Mucosa of gallbladder (tissue), 1 donor: Measurements from ENCODE around the gene LDAH. TPM values are rescaled to one million over a fixed set of nuclear protein-coding genes. Genes with fewer than 3 reads are reported as not detected.
"Not testable (repeated sequence)": the region's sequence is repeated elsewhere in the genome, so short reads cannot be mapped to it uniquely, and the experiment has no call there.

ENCODE experiments used
- DNase-seq: peaks from one replicate; pipeline ENCODE4 v3.0.0-alpha.2; 2020; ENCODE audit warnings: low spot score
- total RNA-seq: library from RNA; stranded (reverse); gene quantifications from one replicate; pipeline ENCODE4 v1.2.1, GENCODE V29; 2021
- donor health status: DM: no; HTN: no; CAD: no.

The LDAH gene
- total RNA-seq, 1 donor from 2014 or later, result 19.3 TPM

- DNase-seq, result no peak
Measured at GRCh38 chr2:20723543-20723942, 99.4 kb downstream of the LDAH start.

DNA sequence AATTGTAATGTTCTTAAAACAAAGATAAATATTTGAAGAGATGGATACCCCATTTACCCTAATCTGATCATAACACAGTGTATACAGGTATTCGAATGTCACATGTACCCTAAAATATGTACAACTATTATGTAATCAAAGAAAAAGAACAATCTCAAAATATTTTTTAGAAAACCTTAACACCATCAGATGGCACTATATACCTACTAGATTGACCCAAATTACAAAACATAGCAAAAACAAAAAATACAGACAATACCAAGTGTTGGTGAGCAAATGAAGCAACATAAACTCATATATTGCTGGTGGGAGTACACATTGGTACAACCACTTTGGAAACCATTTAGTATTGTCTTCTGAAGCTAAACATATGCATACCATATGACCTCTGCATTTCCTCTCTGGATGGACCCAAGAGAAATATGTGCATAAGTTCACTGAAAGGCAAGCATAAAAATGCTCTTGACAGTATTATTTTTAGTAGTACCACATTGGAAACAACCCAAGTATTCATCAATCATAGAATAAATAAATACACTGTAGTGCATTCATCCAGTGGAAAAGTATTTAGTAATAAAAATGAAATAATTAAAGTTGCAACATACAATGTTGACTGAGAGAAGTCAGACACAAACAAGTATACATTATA, 100.2 kb downstream of the LDAH start:
- no peak for DNase-seq

DNA sequence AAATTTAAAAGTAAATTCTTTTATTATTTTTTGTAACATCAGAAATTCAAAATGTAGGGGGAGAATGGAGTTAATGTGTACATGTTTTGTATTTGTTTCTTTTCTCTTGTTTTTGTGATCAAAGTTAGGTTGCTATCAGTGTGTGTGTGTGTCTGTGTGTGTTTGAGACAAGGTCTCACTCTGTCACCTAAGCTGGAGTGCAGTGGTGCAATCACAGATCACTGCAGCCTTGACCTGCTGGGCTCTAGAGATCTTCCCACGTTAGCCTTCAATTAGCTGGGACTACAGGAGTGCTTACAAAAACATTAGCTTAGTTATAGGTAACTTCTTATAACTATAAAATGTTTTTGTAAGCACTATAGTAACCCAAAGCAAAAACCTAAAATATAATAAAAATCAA, 105.3 kb downstream of the LDAH start:
- DNase-seq, result no peak

GRCh38 chr2:20716164-20716563, 106.7 kb downstream of the LDAH start:
- not testable (repeated sequence) for DNase-seq

GRCh38 chr2:20714412-20714811, 108.5 kb downstream of the LDAH start:
- DNase-seq, result not testable (repeated sequence)

GRCh38 chr2:20713585-20713984, 109.3 kb downstream of the LDAH start:
- DNase-seq, result not testable (repeated sequence)

DNA sequence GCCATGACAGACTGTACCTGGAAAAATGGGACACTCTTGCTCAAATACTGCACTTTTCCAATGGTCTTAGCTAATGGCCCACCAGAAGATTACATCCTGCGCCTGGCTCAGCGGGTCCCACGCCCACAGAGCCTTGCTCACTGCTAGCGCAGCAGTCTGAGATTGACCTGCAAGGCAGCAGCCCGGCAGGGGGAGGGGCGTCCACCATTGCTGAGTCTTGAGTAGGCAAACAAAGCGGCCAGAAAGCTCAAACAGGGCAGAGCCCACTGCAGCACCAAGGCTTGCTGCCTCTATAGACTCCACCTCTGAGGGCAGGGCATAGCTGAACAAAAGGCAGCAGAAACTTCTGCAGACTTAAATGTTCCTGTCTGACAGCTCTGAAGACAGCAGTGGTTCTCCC, 111.3 kb downstream of the LDAH start:
- DNase-seq, result not testable (repeated sequence)

DNA sequence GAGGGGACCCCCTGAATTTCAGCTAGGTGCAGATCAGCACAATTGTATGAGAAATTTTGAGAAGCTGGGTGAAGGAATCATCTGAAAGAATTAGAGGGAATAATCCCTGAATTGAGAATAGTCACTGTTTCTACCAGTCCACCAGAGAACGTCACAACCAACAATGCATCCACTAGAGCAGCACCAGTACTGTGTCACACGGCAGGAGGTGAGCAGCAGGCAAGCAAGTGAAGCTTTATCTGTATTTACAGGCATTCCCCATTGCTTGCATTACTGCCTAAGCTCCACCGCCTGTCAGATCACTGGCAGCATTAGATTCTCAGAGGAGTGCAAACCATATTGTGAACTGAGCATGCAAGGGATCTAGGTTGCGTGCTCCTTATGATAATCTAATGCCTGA, 115.3 kb downstream of the LDAH start:
- DNase-seq, result no peak

- DNase-seq, result no peak
Measured at GRCh38 chr2:20706786-20707185, 116.1 kb downstream of the LDAH start.

DNA sequence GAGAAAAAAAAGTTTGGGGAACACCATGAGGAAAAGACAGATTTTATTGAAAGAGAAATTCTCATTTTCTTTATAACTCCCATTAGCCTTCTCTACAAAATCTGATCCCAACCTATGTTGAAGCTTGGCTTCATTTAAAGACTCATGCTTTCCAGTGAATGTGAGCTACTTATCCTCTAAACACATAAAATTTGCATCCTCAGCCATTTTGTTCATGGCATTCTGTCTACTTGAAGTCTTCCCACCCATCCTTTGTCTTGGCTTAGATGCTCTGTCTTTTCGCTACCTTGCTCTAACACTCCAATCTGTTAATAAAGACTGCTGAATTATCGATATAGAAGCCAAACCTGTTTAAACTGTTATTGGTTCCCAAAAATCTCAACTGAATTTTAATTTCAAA, 116.7 kb downstream of the LDAH start:
- no peak for DNase-seq

GRCh38 chr2:20704886-20705285, 118.0 kb downstream of the LDAH start:
- DNase-seq, result no peak

GRCh38 chr2:20702563-20702962, 120.3 kb downstream of the LDAH start:
- DNase-seq, result no peak

DNA sequence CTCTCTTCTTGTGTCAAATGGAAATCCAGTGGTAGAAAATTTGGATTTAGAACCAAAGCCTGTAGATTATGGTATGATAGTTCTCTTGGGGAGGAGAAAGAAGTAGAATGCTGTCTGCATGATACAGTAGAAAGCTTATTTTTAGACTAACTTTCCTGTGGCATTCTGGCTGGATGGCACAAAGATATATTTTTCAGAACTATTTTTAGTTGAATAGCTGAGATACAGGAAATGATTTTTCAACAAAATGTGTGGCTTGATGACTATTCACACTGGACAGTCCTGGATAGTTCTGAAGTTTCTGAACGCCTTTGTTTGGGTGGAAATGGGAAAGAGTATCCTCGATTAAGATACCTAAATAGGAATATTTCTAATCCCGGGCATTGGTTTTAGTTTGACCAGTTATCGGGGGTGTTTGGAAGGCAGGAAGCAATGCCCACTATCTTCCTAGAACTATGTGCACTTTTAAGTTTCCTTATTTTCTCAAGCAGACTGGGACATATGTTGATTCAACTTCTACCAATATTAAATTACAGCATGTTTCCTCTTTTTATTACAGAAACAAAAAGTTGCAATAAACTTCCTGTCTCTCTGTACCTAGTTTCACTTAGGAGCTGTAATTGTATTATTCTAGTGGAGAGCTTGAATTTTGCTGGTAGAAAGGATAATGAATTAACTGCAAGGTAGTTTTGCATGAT, 123.8 kb downstream of the LDAH start:
- DNase-seq, result no peak

- no peak for DNase-seq
Measured at GRCh38 chr2:20697322-20697934, 125.5 kb downstream of the LDAH start.

GRCh38 chr2:20696366-20696765, 126.5 kb downstream of the LDAH start:
- DNase-seq, result no peak

DNA sequence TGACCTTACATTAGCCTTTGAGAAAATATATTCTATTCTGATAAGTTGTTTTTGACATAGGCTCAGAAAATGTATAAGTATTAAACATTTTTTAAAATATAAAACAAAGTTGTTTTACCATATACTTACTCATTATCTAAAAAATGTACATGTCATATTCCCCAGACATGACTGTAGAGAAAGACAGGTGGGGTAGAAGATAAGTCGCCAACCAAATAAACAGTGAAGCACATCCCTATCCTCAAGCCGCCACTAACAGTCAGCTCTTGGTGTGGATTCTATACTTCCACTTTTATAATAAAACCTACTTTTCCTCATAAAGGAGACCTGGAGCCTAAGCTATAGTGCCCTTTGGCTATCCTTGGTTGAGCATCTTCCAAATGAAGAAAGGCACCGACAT, 129.6 kb downstream of the LDAH start:
- DNase-seq, result no peak

DNA sequence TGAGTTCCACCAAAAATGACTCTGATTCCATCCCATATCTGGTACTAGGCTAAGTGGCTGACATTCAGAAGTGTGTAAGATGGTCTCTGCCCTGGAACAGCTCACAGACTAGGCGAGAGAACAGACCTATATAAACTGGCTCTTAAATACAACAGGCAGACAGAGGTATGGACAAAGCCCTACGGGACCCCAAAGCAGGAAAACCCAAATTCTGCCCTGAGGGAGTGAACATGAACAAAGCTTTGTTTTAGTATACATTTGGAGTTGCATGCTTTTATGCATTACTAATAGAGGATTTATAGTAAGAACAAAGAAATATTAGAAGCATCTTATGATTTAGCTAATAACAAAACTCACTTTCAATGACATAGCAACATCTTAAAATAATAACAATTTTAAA, 130.8 kb downstream of the LDAH start:
- DNase-seq, result no peak

GRCh38 chr2:20691076-20691734, 131.7 kb downstream of the LDAH start:
- DNase-seq, result no peak

- DNase-seq, result no peak
Measured at GRCh38 chr2:20689428-20690264, 133.3 kb downstream of the LDAH start.

- DNase-seq, result no peak
Measured at GRCh38 chr2:20687260-20687832, 135.6 kb downstream of the LDAH start.

GRCh38 chr2:20684581-20685063, 138.3 kb downstream of the LDAH start:
- no peak for DNase-seq
